WTC11 (cell line): ENCODE results near the gene CNTNAP5. TPM values are rescaled to one million over a fixed set of nuclear protein-coding genes. Genes with fewer than 3 reads are reported as not detected.

Experiments
- ATAC-seq: fragments of 200-7000 bp; cut with Tn5 transposase; 2 replicates; pipeline ENCODE4 v1.10.0; 2021; ENCODE audit warnings: mild to moderate bottlenecking, moderate library complexity
- CTCF ChIA-PET: fragments of 300-600 bp; sonication (Branson Sonifier 250); formaldehyde crosslinking; loops from one replicate; lab custom pipeline; 2021; ENCODE audit warnings: antibody characterized with exemption; lab: Charles Lee
- POLR2A ChIA-PET: fragments of 350-600 bp; sonication (Branson Sonifier 250); formaldehyde crosslinking; loops from one replicate; lab custom pipeline; 2021; ENCODE audit warnings: antibody characterized with exemption; lab: Charles Lee
- DNase-seq: peaks from one replicate; pipeline ENCODE4 v3.0.0; 2021; ENCODE audit warnings: low spot score
- H3K27ac Mint-ChIP-seq: 2 replicates; pipeline ENCODE4 v1.8.0; 2021; ENCODE audit warnings: mixed read lengths
- H3K27me3 Mint-ChIP-seq: 2 replicates; pipeline ENCODE4 v1.8.0; 2021; ENCODE audit warnings: low read depth, mild to moderate bottlenecking, moderate library complexity, mixed read lengths
- H3K36me3 Mint-ChIP-seq: 2 replicates; pipeline ENCODE4 v1.8.0; 2021; ENCODE audit warnings: mixed read lengths
- H3K4me1 Mint-ChIP-seq: 2 replicates; pipeline ENCODE4 v1.8.0; 2022; ENCODE audit warnings: mixed read lengths
- H3K4me3 Mint-ChIP-seq: 2 replicates; pipeline ENCODE4 v1.8.0; 2021; ENCODE audit warnings: mild to moderate bottlenecking, moderate library complexity, mixed read lengths
- H3K9me3 Mint-ChIP-seq: 2 replicates; pipeline ENCODE4 v1.8.0; 2021; ENCODE audit warnings: mixed read lengths
- AFF4 ChIP-seq: sonication (generic); formaldehyde crosslinking; IDR thresholded peaks from 2 replicates; pipeline ENCODE4 v1.8.1; 2023; ENCODE audit warnings: mild to moderate bottlenecking, missing genetic modification reagents, borderline replicate concordance
- AR ChIP-seq: fragments of 250-450 bp; sonication (Bioruptor Pico); IDR thresholded peaks from 2 replicates; pipeline ENCODE4 v1.9.0; 2021; ENCODE audit warnings: mild to moderate bottlenecking
- ATF3 ChIP-seq: sonication (generic); formaldehyde crosslinking; conservative IDR thresholded peaks from 2 replicates; pipeline ENCODE4 v1.8.1; 2022; ENCODE audit warnings: mild to moderate bottlenecking, missing genetic modification reagents
- CREM ChIP-seq: sonication (generic); formaldehyde crosslinking; IDR thresholded peaks from 2 replicates; pipeline ENCODE4 v1.8.1; 2022; ENCODE audit warnings: mild to moderate bottlenecking, missing genetic modification reagents, moderate library complexity
- E2F5 ChIP-seq: sonication (generic); formaldehyde crosslinking; IDR thresholded peaks from 2 replicates; pipeline ENCODE4 v1.8.1; 2022; ENCODE audit warnings: mild to moderate bottlenecking, moderate library complexity, missing genetic modification reagents
- ETV6 ChIP-seq: sonication (generic); formaldehyde crosslinking; IDR thresholded peaks from 2 replicates; pipeline ENCODE4 v1.8.1; 2022; ENCODE audit warnings: mild to moderate bottlenecking, missing genetic modification reagents
- GTF2I ChIP-seq: fragments of 250-450 bp; sonication (Bioruptor Pico); conservative IDR thresholded peaks from 2 replicates; pipeline ENCODE4 v1.4.0; 2021; ENCODE audit warnings: mild to moderate bottlenecking
- JAZF1 ChIP-seq: fragments of 250-450 bp; sonication (Bioruptor Pico); IDR thresholded peaks from 2 replicates; pipeline ENCODE4 v1.9.0; 2021; ENCODE audit warnings: moderate library complexity, mild to moderate bottlenecking, inconsistent platforms
- MYBL2 ChIP-seq: sonication (generic); formaldehyde crosslinking; IDR thresholded peaks from 2 replicates; pipeline ENCODE4 v1.8.1; 2023; ENCODE audit warnings: mild to moderate bottlenecking, moderate library complexity, missing genetic modification reagents
- NFATC4 ChIP-seq: fragments of 250-450 bp; sonication (Bioruptor Pico); IDR thresholded peaks from 2 replicates; pipeline ENCODE4 v1.9.0; 2021; ENCODE audit warnings: mild to moderate bottlenecking
- NFE2L1 ChIP-seq: sonication (generic); formaldehyde crosslinking; IDR thresholded peaks from 2 replicates; pipeline ENCODE4 v1.8.1; 2023; ENCODE audit warnings: missing genetic modification reagents
- PREB ChIP-seq: sonication (generic); formaldehyde crosslinking; IDR thresholded peaks from 2 replicates; pipeline ENCODE4 v1.8.1; 2022; ENCODE audit warnings: mild to moderate bottlenecking, missing genetic modification reagents, moderate library complexity, borderline replicate concordance
- SMAD4 ChIP-seq: sonication (generic); formaldehyde crosslinking; IDR thresholded peaks from 2 replicates; pipeline ENCODE4 v1.8.0; 2022; ENCODE audit warnings: mild to moderate bottlenecking, missing genetic modification reagents
- ZNF138 ChIP-seq: sonication (generic); formaldehyde crosslinking; conservative IDR thresholded peaks from 2 replicates; pipeline ENCODE4 v1.8.1; 2022; ENCODE audit warnings: mild to moderate bottlenecking, moderate library complexity, missing genetic modification reagents
- ZNF281 ChIP-seq: sonication (generic); formaldehyde crosslinking; IDR thresholded peaks from 2 replicates; pipeline ENCODE4 v1.8.0; 2023; ENCODE audit warnings: mild to moderate bottlenecking, missing genetic modification reagents
- ZNF396 ChIP-seq: fragments of 250-450 bp; sonication (Bioruptor Pico); IDR thresholded peaks from 2 replicates; pipeline ENCODE4 v1.8.0; 2021; ENCODE audit warnings: mild to moderate bottlenecking, moderate library complexity, borderline replicate concordance
- ZNF425 ChIP-seq: fragments of 250-450 bp; sonication (Bioruptor Pico); conservative IDR thresholded peaks from 2 replicates; pipeline ENCODE4 v1.9.0; 2021; ENCODE audit warnings: mild to moderate bottlenecking
- total RNA-seq: library from RNA; stranded (reverse); gene quantifications from 3 replicates; pipeline ENCODE4 v1.2.3, GENCODE V29; 2021

CNTNAP5 gene
- total RNA-seq, 1 experiment from 2014 or later, result 0.22 TPM

GRCh38 chr2:124308319-124309062 lies 283.4 kb downstream of the CNTNAP5 start:
- TF ChIP-seq ZNF425 (CRISPR knock-in tag) (no peak), JAZF1 (no peak), SMAD4 (CRISPR knock-in tag) (no peak), AR (CRISPR knock-in tag) (no peak), AFF4 (CRISPR knock-in tag) (no peak), MYBL2 (CRISPR knock-in tag) (no peak), ZNF396 (CRISPR knock-in tag) (no peak), NFE2L1 (CRISPR knock-in tag) (no peak), PREB (CRISPR knock-in tag) (no peak), ETV6 (CRISPR knock-in tag) (no peak), ZNF138 (CRISPR knock-in tag) (no peak)
- Mint-ChIP-seq H3K4me1 (no peaks in the 10 kb centered on the region; the same call in 1 of the 2 replicates), H3K27ac (no peak overlapping the region), H3K4me3 (no peak overlapping the region), H3K36me3 (no peaks in the 10 kb centered on the region), H3K9me3 (0 out of 2 replicates have a peak, but pooled peaks cover 3% of the 10 kb centered on the region), H3K27me3 (no peaks in the 10 kb centered on the region)
- CTCF ChIA-PET, result no interaction called here
- POLR2A ChIA-PET, result no interaction called here
- no peak for ATAC-seq
- no peak for DNase-seq

- Mint-ChIP-seq H3K27me3 (no peaks in the 10 kb centered on the region), H3K4me3 (no peak overlapping the region), H3K27ac (no peak overlapping the region), H3K36me3 (no peaks in the 10 kb centered on the region), H3K4me1 (no peaks in the 10 kb centered on the region; the same call in 1 of the 2 replicates), H3K9me3 (0 out of 2 replicates have a peak, but pooled peaks cover 3% of the 10 kb centered on the region)
- no peak for ATAC-seq
- ChIA-PET POLR2A (no interaction called here), CTCF (no interaction called here)
- DNase-seq, result no peak
- TF ChIP-seq ATF3 (CRISPR knock-in tag) (no peak), E2F5 (no peak), CREM (CRISPR knock-in tag) (no peak), SMAD4 (CRISPR knock-in tag) (no peak), NFATC4 (no peak), ZNF281 (CRISPR knock-in tag) (no peak), GTF2I (CRISPR knock-in tag) (no peak)
Measured at GRCh38 chr2:124309563-124310138, 284.6 kb downstream of the CNTNAP5 start.
